OCI-LY3 (cell line): Measurements from ENCODE around the gene RNU5D-1.

ENCODE experiments used
- H2AFZ ChIP-seq: fragments of 200-600, 300-600 bp; shearing (Covaris generic); 2 replicates; pipeline ENCODE4 v1.6.0; 2014; ENCODE audit warnings: antibody characterized with exemption, low read depth, low read length
- H3K27ac ChIP-seq: fragments of 200-600, 300-600 bp; sonication (generic); 2 replicates; pipeline ENCODE4 v1.5.1; 2014; ENCODE audit warnings: mild to moderate bottlenecking, low read length, moderate library complexity, mixed read lengths
- H3K27me3 ChIP-seq: fragments of 200-600, 300-600 bp; sonication (generic); 2 replicates; pipeline ENCODE4 v1.6.1; 2014; ENCODE audit warnings: low read depth, low read length, mixed read lengths
- H3K36me3 ChIP-seq: fragments of 200-600, 300-600 bp; sonication (generic); replicated peaks from 2 replicates; pipeline ENCODE3; 2014; ENCODE audit warnings: low read depth, low read length, mixed read lengths
- H3K4me1 ChIP-seq: fragments of 300-600, 200-600 bp; sonication (generic); 2 replicates; pipeline ENCODE4 v1.6.1; 2014; ENCODE audit warnings: low read length, mixed read lengths
- H3K4me2 ChIP-seq: fragments of 200-600, 300-600 bp; sonication (generic); 2 replicates; pipeline ENCODE4 v1.6.1; 2014; ENCODE audit warnings: low read length, mixed read lengths
- H3K4me3 ChIP-seq: fragments of 300-600, 200-600 bp; sonication (generic); 2 replicates; pipeline ENCODE4 v1.5.1; 2014; ENCODE audit warnings: antibody characterized with exemption, mild to moderate bottlenecking, low read length, moderate library complexity
- H3K79me2 ChIP-seq: fragments of 300-600, 200-600 bp; shearing (Covaris generic); 2 replicates; pipeline ENCODE4 v1.6.1; 2014; ENCODE audit warnings: mild to moderate bottlenecking, low read length, mixed read lengths
- H3K9ac ChIP-seq: fragments of 300-600, 200-600 bp; shearing (Covaris generic); 2 replicates; pipeline ENCODE4 v1.6.0; 2014; ENCODE audit warnings: mild to moderate bottlenecking, low read length, moderate library complexity
- H3K9me3 ChIP-seq: fragments of 200-600, 300-600 bp; shearing (Covaris generic); 2 replicates; pipeline ENCODE4 v1.6.1; 2014; ENCODE audit warnings: low read length, mixed read lengths; ENCODE audit not compliant: insufficient read depth
- H4K20me1 ChIP-seq: fragments of 200-600, 300-600 bp; sonication (generic); 2 replicates; pipeline ENCODE4 v1.6.1; 2016; ENCODE audit warnings: low read length, mixed read lengths; ENCODE audit not compliant: insufficient read depth
- EZH2phosphoT487 ChIP-seq: fragments of 200-600 bp; shearing (Covaris generic); IDR thresholded peaks from 2 replicates; pipeline ENCODE4 v1.6.1; 2018; ENCODE audit warnings: antibody characterized with exemption, mixed run types, low read depth
- TF ChIP-seq, protein P1 (sequence below): fragments of 200-600, 300-600 bp; sonication (generic); IDR thresholded peaks from 2 replicates; pipeline ENCODE4 v1.5.1; 2014; ENCODE audit warnings: antibody characterized with exemption, low read length, low read depth

RNU5D-1 gene

DNA sequence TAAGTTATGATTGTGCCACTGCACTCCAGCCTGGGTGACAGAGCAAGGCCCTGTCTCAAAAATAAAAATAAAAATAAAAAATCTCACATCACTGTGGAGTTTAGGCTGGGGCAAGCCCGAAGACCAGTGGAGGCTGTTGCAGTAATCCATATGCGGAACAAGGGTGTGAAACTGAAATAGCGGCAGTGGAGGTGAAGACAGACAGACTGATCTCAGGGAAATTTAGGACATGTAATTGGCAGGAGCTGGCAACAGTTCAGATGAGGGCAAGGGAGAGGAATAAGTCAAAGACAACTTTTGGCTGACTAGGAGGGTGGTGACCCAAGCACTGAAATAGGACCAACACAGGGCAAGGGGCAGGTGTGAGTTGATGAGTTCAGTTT is 48.1 kb downstream of the RNU5D-1 start:
- Histone ChIP-seq H3K9me3 (no peaks in the 10 kb centered on the region), H3K27me3 (no peaks in the 10 kb centered on the region), H3K27ac (no peak overlapping the region), H3K36me3 (no peaks in the 10 kb centered on the region), H3K4me3 (no peak overlapping the region), H3K9ac (no peak overlapping the region), H4K20me1 (no peaks in the 10 kb centered on the region), H3K4me1 (0 out of 2 replicates have a peak, but pooled peaks cover 2% of the 10 kb centered on the region), H3K4me2 (no peak overlapping the region), H2AFZ (no peak overlapping the region), H3K79me2 (no peaks in the 10 kb centered on the region)
- no peak for TF ChIP-seq EZH2phosphoT487
- TF ChIP-seq, protein P1, sequence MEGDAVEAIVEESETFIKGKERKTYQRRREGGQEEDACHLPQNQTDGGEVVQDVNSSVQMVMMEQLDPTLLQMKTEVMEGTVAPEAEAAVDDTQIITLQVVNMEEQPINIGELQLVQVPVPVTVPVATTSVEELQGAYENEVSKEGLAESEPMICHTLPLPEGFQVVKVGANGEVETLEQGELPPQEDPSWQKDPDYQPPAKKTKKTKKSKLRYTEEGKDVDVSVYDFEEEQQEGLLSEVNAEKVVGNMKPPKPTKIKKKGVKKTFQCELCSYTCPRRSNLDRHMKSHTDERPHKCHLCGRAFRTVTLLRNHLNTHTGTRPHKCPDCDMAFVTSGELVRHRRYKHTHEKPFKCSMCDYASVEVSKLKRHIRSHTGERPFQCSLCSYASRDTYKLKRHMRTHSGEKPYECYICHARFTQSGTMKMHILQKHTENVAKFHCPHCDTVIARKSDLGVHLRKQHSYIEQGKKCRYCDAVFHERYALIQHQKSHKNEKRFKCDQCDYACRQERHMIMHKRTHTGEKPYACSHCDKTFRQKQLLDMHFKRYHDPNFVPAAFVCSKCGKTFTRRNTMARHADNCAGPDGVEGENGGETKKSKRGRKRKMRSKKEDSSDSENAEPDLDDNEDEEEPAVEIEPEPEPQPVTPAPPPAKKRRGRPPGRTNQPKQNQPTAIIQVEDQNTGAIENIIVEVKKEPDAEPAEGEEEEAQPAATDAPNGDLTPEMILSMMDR: no peak

DNA sequence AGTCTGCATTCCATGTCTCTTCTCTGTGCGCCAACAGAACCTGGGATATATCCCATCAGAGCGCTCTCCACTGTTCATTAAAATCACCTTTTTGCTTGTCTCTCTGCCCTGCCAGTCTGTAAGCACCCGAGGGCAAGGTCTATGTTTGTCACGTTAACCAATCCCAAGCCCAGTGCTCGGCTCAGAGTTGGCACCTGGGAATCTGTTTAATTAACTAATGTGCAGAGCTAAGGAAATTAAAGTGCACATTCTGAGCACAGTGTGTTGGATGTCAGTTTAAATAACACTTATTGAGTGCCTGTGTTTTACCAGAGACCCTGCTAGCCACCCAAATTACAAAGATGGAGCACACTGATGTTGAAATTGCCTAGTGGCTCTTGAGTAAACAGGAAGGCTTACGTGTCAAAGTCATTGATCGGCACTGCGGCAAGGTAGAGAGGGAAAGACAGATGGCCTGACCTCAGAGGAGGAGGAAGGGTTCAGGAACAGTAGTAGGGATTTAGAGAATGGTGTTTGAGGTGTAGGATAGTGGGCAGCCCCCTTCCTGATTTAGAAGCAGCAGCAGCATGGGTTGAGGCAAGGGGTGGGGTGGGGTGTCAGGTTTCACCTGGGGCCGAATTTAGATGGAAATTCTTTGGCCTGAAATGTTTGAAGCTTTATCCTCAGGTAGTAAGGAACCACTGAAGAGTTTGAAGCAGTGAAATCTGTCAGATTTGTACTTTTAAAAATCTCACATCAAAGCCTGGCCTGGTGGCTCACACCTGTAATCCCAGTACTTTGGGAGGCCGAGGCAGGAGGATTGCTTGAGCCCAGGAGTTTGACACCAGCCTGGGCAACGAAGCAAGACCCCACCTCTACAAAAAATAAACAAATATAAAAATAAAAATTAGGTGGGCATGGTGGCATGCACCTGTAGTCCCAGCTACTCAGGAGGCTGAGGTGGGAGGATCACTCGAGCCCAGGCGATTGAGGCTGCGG is 48.8 kb downstream of the RNU5D-1 start:
- H3K36me3 ChIP-seq: no peaks in the 10 kb centered on the region
- no peaks in the 10 kb centered on the region for H3K9me3 ChIP-seq
- no peak overlapping the region for H3K27ac ChIP-seq
- no peak for TF ChIP-seq EZH2phosphoT487
- TF ChIP-seq, protein P1: no peak
- H3K4me1 ChIP-seq: 0 out of 2 replicates have a peak, but pooled peaks cover 2% of the 10 kb centered on the region
- H3K4me3 ChIP-seq: no peak overlapping the region
- H3K27me3 ChIP-seq: no peaks in the 10 kb centered on the region
- H3K4me2 ChIP-seq: no peak overlapping the region
- no peaks in the 10 kb centered on the region for H3K79me2 ChIP-seq
- no peaks in the 10 kb centered on the region for H4K20me1 ChIP-seq
- H3K9ac ChIP-seq: no peak overlapping the region
- H2AFZ ChIP-seq: no peak overlapping the region
